HG02571 (cell line): ENCODE data around the gene EIF3L.

Source experiments
- ATAC-seq: cut with Tn5 transposase; IDR thresholded peaks from one replicate; pipeline ENCODE4 v1.9.1; 2021; ENCODE audit warnings: mild to moderate bottlenecking, moderate library complexity; ENCODE audit not compliant: unreplicated experiment

Gene EIF3L

GRCh38 chr22:37926358-37926757 lies 77.1 kb downstream of the EIF3L start:
- no peak for ATAC-seq

- ATAC-seq, result no peak
These were observed 77.8 kb downstream of the EIF3L start for GRCh38 chr22:37926771-37927636.

GRCh38 chr22:37927637-37927936 lies 78.4 kb downstream of the EIF3L start:
- no peak for ATAC-seq

- no peak for ATAC-seq
These were observed 80.2 kb downstream of the EIF3L start for GRCh38 chr22:37929390-37929789.

DNA sequence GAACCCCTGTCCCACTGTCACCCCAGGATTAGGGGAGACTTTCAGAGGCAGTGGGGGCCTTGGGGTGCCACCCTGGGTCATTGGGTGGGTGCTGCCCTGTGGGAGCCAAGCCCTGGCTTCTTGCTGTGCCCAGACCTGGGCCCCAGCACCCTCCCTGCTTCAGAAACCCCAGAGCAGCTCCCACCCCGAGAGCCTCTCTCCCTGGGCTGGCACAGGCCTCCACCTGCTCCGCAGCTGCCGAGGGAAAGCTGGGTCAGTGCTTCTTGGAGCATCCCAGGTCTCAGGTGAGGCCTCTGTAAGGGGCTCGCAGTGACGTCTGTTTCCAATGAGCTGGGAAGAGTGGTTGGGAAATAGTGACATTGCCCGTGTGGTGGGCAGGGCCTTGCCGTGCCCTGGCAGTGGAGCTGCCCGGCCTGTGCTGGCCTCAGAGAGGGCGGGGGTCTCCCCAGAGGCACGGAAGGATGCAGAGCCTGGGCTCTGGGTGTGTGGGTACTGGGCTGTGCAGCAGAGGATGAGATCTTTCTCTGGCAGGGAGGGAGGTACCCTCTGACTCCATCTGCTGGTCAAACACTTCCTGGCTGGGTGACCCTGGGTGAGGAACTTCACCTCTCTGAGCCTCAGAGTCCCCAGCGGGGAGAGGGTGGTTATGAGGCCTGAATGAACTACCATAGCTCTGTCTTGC lies 81.2 kb downstream of the EIF3L start:
- no peak for ATAC-seq

GRCh38 chr22:37930952-37931440 lies 81.8 kb downstream of the EIF3L start:
- no peak for ATAC-seq

DNA sequence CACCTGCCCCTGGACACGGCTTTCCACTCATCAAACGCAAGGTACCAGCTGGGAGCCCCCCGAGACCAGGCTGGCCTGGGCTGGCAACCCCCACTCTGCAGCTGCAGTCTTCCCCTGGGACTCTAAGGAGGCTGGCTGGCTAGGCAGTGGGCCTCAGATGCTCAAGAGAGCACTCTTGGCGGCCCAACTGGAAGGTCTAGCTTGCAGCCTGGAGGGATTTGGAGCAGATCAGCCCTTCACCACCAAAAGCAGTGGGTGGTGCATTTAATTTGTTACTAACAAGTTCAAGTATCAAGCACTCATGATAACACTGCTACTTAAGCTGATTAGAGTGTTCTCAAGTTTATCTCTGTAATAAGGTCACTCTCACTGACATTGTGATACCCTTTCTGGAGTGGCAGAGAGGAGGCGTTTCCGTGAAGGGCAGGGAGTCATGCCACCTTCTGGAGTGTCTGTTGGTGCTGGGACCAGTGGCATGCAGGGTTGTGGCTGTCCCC lies 82.7 kb downstream of the EIF3L start:
- ATAC-seq, result no peak

GRCh38 chr22:37932401-37932800 lies 83.2 kb downstream of the EIF3L start:
- no peak for ATAC-seq

GRCh38 chr22:37932821-37933578 lies 83.8 kb downstream of the EIF3L start:
- ATAC-seq, result no peak

DNA sequence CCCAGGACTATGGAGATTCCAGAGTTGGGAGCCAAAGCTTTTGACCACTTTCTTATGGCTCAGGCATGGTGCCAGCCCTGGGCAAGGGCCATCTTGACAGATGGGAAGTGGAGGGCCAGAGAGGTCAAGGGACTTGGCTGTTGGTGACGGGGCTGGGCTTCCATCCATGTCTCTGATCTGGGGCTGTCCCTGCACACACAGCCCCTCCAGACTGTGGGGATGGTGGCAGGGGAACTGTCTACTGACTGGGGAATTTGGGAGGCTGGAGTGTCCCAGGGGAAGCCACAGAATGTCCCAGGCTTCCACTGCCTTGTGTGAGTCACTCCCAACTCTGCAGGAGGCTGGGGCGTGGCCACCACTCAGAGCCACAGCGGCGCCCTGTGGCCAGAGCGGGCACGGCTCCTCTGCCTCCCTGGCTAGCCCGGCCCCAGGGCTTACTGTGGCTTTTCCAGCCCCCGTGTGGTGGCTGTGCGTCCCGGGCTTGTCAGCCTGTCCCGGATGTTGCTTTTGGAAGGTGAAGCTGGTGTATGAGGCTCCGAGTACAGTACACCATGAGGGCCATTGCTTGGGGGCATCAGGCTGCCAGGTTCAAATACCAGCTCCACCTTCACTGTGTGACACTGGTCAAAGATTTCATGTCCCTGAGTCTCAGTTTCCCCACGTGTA lies 84.6 kb downstream of the EIF3L start:
- peak; percentile 72 for ATAC-seq
